ENCODE measurements around the gene CDHR3.

The CDHR3 gene

GRCh38 chr7:106039486-106040060 lies 76.5 kb downstream of the CDHR3 start:
- intact Hi-C loops (cut with DNase I): loop anchor here (5.0 to 10.0 kb wide), 2 partner anchors 275 to 387 kb away; no protein-coding TSS in a partner anchor
- no peak for DNase-seq

DNA sequence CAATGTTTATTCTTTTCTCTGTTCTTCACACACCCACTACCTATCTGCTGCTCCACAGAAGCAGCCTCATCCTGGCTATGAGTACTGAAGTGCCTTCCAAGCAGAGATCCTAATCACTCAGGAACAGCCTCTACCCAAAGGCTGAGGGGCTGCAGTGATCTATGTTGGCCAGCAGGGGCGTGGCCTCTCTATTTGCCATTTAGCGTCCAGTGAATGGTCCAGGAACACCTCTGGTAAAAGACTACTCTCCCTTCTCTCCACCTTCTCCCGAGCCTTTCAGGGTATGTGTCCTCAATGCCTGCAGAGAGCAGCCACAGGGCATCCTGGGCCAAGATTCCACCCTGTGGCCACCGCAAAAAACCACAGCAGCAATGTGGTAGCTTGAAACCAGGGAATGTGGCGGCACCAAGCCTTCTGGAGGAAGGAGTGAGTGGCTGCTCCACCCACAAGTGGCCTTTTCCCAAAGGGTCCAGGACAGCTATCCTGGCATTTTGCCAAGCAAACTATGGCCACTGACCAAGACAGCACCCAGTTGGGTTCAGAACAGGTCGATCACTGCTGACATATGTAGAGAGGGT lies 78.2 kb downstream of the CDHR3 start:
- intact Hi-C loops (cut with DNase I): loop anchor here (5.0 to 10.0 kb wide), 2 partner anchors 276 to 389 kb away; no protein-coding TSS in a partner anchor
- peak in 9 of 42 donors; percentile 20 to 59 (median 33) for DNase-seq

DNA sequence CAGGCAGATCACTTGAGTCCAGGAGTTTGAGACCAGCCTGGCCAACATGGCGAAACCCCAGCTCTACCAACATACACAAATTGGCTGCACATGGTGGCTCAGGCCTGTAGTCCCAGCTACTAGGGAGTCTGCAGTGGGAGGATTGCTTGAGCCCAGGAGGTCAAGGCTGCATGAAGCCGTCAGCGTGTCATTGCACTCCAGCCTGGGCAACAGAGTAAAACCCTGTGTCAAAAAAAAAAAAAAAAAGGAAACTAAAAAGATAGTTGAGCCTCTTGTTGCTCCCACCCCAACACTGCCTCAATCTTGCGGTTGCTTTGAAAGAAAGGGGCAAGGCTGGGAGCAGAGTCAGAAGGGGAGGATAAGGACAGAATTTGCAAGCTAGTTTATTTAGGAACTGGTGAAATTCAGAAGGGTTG lies 79.1 kb downstream of the CDHR3 start:
- intact Hi-C loops (cut with DNase I): loop anchor here (5.0 to 10.0 kb wide), 2 partner anchors 277 to 390 kb away; no protein-coding TSS in a partner anchor
- DNase-seq: no peak

DNA sequence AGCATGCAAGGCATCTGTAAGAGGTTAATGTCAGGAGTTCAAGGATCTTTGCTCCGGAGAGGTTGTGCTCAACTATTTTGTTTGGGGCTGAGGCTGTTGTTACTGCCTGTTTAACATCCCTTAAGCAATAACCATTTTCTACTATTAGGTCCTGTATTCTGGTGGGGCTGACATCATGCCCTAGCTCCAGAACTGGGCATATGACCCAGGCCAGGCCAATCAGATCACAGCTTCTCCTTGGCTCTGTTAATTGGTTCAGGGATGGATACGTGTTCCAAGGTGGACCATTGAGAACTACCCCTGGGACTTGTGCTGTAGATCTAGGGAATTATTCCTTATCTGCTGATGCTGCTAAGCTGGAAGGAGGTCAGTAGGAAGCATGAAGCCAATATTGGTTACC lies 82.1 kb downstream of the CDHR3 start:
- no peak for DNase-seq
- intact Hi-C loops (cut with DNase I): loop anchor here (10.0 kb wide), 1 partner anchor 280 kb away; no protein-coding TSS in a partner anchor

DNA sequence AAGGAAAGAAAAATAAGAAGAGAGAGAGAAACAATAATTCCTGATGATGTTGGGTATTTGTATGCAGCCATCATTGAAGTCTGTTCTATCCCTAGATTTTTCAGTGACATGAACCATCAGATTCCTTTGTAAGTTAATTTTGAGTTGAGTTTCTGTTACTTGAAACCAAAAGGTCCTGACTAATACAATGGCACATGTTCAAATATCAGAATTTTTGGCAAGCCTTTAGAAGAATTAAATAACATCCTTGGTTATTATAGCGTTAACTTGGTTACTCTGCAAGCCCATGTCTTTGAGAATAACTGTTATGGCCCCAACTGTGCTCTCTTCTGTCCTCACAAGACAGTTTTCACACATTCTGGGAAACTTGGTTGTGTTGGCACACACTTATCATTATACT lies 82.5 kb downstream of the CDHR3 start:
- intact Hi-C loops (cut with DNase I): loop anchor here (10.0 kb wide), 1 partner anchor 281 kb away; no protein-coding TSS in a partner anchor

DNA sequence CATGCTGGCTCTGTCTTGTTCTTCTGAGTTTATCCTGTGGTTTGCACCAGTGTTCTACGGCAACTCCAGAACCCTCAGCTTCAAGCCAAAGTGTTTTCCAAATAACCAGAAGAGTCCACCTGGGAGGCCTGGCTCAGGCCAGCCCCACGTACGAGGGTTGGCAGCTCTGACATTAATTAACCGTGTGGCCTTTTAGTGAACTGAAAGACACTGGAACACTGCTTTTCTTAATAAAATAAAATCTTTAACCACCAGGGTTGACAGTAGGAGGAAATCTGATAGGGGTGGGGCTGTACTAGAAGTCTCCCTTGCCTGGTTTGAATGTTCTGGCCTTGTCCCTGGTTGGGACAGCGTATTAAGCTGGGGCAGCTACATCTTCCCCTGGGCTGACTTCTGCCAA lies 84.1 kb downstream of the CDHR3 start:
- intact Hi-C loops (cut with DNase I): loop anchor here (10.0 kb wide), 1 partner anchor 282 kb away; no protein-coding TSS in a partner anchor
- DNase-seq: no peak

More for the DNA sequence above, 82.5 kb downstream of the CDHR3 start:
- DNase-seq: no peak

DNA sequence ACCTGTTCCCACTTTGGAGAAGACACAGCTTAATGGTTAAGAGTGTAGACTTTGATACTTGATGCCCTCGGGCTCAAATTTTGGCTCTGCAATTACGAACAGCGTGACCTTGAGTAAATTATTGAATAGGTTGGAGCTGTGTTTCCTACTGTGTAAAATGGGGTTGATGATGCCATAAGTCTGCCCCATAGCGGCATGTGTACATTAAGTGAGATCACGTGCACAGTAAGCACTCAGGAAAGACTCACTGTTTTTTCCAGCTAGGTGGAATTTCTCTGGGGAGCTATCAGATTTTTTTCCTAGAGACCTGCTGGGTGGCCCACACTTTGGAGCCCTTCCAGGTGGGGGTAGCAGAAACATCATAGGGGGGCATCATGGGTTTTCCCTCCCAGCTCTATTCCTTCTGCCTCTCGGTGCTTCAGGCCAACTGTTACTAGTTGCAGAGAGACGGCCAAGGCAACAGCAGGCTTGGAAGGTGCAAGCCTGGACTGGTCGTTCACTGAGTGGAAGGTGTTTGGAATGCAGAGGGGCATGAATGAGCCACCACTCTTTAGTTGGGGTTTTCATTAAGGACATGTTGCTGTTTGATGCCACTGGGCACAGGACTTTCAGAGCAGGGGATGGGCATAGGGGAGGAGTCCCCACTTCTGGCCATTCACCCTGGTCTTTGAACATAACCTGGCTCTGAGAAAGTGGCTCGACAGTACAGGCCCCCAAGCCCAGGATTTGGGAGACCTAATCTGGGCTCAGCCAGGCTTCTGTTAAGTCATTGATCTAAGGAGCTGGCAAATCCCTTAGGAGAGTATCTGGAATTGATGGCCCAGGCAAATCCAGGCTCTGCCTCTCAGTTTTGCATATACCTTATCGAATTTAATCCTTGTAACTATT lies 85.0 kb downstream of the CDHR3 start:
- DNase-seq: no peak
- intact Hi-C loops (cut with DNase I): loop anchor here (10.0 kb wide), 1 partner anchor 283 kb away; no protein-coding TSS in a partner anchor

GRCh38 chr7:106048706-106049020 lies 85.6 kb downstream of the CDHR3 start:
- no peak for DNase-seq
- intact Hi-C loops (cut with DNase I): loop anchor here (10.0 kb wide), 1 partner anchor 284 kb away; no protein-coding TSS in a partner anchor

DNA sequence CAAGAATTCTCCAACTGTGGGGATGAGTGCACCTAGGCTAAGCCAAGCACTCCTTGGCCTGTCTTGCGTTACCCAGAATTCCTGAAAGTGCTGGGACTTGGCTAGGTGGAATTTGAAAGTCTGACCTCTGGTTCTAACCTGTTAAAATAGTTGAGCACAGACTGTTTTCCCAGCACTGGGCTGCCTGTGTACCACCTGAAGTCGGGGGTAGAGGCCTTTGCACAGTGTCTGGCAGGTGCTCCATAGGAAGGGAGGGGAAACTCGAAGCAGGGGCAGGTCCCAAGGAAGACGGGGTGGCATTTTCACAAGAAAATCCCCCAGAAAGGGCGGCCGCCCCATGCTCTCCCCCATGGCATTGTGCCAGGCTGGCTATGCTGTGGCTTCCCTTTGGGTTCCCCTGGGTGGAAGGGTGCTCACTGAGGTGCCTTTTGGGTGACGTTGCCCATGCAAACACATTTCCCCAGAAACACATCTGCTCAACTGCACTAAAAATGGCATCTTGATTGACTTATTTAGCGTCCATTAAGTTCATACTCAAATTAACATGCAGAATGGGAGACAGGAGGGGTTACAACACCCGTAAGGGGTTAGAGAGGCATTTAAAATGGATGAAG lies 86.2 kb downstream of the CDHR3 start:
- intact Hi-C loops (cut with DNase I): loop anchor here (10.0 kb wide), 1 partner anchor 284 kb away; no protein-coding TSS in a partner anchor
- DNase-seq: no peak

GRCh38 chr7:106050002-106050745 lies 87.1 kb downstream of the CDHR3 start:
- intact Hi-C loops (cut with DNase I): no loop called here
- peak in 10 of 42 donors; percentile 21 to 67 (median 52) for DNase-seq

DNA sequence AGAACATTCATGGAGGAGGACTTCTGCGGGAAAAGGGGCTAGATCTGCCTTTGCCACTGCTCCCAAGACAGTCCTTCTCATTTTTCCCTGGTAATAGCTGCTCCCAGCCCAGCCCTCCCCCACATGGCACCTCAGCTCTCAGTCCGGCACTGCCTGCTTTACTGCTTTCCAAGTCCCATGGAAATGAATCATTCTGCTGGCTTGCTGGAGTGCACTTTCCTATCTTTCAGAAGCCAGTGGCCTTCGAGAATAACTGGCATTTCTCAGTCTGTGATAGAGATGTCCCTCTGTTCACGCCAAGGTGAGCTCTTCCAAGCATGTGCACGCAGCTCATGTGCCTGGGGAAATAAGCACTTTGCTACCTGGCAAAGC lies 87.7 kb downstream of the CDHR3 start:
- intact Hi-C loops (cut with DNase I): no loop called here

GRCh38 chr7:106052681-106053080 lies 89.6 kb downstream of the CDHR3 start:
- intact Hi-C loops (cut with DNase I): no loop called here
- DNase-seq: no peak

More for the DNA sequence above, 87.7 kb downstream of the CDHR3 start:
- DNase-seq: no peak

DNA sequence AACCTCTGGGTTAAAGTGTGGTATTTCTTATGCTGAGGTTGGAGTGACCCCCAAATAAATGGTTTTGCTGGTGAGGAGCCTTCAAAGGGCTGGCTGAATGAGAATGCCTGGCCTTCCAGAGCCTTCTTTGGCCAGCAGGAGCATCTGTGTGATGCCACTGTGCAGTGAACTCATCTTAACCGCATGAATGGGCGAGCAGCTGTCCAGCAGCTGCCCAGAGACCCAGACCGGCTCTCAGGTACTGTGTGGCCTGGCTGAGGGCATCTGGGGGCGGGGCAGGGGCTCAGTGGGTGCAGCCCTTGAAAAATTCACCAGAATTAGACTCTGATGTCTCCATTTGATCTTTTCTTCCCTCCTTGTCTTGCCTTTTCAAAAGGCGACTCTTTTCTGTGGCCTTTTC lies 90.0 kb downstream of the CDHR3 start:
- DNase-seq: no peak
- intact Hi-C loops (cut with DNase I): no loop called here

DNA sequence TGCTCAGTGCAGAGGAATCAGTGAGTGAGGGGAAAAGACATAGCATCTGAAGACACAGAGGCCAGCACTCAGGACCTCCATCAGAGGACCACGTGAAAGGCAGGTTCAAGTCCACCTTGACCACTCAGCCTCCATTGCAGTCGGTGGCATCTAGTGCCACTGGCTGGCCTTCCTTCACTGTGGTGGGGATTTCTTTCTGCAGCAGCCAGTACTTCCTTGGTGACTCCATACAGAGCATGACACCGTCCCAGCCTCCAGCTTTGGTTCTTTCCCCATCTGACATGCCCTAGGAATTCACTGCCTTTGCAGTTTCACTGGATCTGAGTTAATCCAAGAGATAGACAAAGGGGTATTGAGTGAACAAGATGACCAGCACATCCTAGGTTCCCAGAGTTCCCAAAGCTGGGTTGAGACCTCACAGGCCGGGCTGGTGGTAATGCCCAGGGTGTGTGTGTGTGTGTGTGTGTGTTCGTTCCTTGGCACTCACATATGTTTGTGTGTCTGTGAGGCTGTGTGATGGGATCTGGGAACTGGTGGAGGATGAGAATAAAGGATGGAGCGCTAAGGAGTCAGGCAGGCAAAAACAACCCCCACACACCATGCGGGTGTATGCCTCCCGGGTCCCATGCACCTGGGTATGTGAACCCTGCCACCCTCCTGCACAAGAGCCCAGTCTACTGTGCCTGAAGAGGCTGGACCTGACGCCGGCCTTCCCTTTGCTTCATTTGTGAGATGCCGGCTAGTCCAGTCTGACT lies 91.3 kb downstream of the CDHR3 start:
- intact Hi-C loops (cut with DNase I): no loop called here
- DNase-seq: peak in 1 of 42 donors; percentile 40

GRCh38 chr7:106054971-106055532 lies 92.0 kb downstream of the CDHR3 start:
- intact Hi-C loops (cut with DNase I): loop anchor here (5.0 kb wide), 1 partner anchor 57 kb away; the partner anchor contains the start of gene SYPL1
- DNase-seq: no peak

- peak; percentile 46 to 92 (median 78) for DNase-seq
- intact Hi-C loops (cut with DNase I): loop anchor here (2.0 to 5.0 kb wide), 2 partner anchors 56 to 96 kb away; partner anchors contain the start of gene SYPL1
These were observed 93.6 kb downstream of the CDHR3 start for GRCh38 chr7:106056513-106057203.
